ENCODE data around the gene PITPNM2.

GRCh38 chr12:123120452-123121166, 30.3 kb downstream of the PITPNM2 start:
- no peak for TF ChIP-seq POLR2A (IDR thresholded peaks at IDR 0.05)
- no peak for TF ChIP-seq CTCF (IDR thresholded peaks at IDR 0.05)
- TF ChIP-seq EP300 (IDR thresholded peaks at IDR 0.05), result no peak
